GM10266 (cell line): ENCODE measurements around the gene GALR1.
"Not testable (repeated sequence)": the region's sequence is repeated elsewhere in the genome, so short reads cannot be mapped to it uniquely, and the experiment has no call there.

Source experiments
- DNase-seq: peaks from one replicate; pipeline ENCODE4 v3.0.0; 2012; ENCODE audit errors: extremely low spot score
- CTCF ChIP-seq: IDR thresholded peaks from 2 replicates; pipeline ENCODE4 v1.5.1; 2012; ENCODE audit warnings: mild to moderate bottlenecking, low read depth; ENCODE audit not compliant: control insufficient read depth, insufficient read depth; ENCODE audit errors: missing control alignments

Gene GALR1

GRCh38 chr18:77222464-77222863, 27.2 kb upstream of the GALR1 start:
- no peak for TF ChIP-seq CTCF
- no peak for DNase-seq

DNA sequence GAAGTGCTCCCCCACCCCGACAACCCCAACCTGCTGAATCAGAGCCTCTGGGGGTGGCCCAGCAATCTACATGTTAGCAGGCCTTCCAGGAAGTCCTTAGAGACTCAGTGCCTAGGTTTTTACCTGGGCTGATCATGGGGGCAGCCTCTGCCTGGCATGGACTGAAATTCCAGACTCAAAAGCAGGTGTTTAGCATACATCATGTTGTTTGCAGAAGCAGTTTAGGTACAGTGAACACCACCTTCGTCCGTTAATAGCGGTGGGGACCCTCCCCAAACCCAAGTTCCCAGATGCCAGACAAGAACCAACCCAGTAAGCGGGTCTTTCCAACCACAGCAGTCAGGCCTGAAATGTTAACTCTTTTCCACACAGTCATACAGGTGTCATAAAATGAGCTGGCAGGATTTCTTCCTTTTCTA, 26.4 kb upstream of the GALR1 start:
- no peak for DNase-seq

GRCh38 chr18:77223653-77224052, 26.0 kb upstream of the GALR1 start:
- TF ChIP-seq CTCF: no peak
- DNase-seq: no peak

More for the DNA sequence above, 26.4 kb upstream of the GALR1 start:
- TF ChIP-seq CTCF: no peak

- DNase-seq: no peak
- no peak for TF ChIP-seq CTCF
Observed at GRCh38 chr18:77230645-77231044, 19.0 kb upstream of the GALR1 start.

DNA sequence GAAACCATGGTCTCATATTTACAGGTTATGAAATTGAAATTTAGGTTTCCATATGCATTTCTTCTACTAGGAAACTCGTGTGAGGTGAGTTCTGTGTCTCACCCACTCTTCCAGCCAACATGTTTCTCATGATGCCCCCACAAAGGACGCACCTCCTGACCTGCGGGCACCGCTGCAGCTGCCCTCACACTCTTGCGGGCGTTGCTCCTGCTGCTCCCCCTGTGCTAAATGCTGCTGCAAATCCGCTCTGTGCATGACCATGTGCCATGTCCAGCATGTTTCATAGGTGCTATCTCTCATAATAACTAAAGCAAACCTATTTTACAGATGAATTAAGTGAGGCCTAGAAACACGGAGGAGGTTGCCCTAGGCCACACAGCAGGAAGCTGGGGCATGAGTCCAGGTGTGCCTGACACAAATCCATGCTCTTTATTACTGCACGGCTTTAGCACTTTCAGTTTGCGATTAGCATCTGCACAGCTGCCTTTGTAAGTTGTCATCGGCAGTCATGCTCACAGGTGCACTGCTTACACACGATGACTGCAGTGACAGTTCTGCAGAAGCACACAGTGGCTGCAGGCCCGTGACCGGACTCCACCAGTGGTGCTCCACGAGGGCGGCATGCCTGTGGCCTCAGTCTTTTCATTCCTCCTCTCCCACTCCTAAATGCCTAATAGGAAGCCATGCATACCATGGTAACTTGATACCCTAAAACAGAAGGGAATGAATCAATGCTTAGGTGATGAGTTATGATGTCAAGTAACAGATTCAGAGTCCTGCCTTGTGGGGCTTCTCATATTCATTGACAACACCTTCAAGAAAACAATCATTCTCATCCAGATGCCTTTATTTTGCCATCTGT, 14.9 kb upstream of the GALR1 start:
- no peak for TF ChIP-seq CTCF
- DNase-seq: no peak

GRCh38 chr18:77239285-77239684, 10.4 kb upstream of the GALR1 start:
- DNase-seq: not testable (repeated sequence)

GRCh38 chr18:77248873-77249568, 627 bp upstream of the GALR1 start:
- DNase-seq: no peak

More at GRCh38 chr18:77248873-77249568, 627 bp upstream of the GALR1 start:
- TF ChIP-seq CTCF: no peak
